Hepatic stellate cell (primary cell): ENCODE data around the gene SLC44A3.

Experiments
- DNase-seq: peaks from one replicate; pipeline ENCODE4 v3.0.0; 2011; ENCODE audit warnings: low spot score

The SLC44A3 gene

DNA sequence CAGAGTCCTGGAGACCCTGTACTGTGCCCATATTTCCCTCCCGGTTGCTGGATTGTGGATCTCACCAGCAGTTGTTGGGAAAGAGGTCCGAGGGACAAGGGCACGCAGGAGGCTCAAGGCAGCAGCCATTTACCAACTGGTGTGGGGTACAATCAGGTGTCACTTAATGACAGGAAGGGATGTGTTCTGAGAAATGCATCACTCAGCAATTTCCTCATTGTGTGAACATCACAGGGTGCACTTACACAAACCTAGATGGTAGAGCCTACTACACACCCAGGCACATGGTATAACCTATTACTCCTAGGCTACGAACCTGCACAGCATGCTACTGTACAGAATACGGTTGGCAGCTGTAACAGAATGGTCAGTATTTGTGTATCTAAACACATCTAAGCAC, 20.7 kb downstream of the SLC44A3 start:
- no peak for DNase-seq

DNA sequence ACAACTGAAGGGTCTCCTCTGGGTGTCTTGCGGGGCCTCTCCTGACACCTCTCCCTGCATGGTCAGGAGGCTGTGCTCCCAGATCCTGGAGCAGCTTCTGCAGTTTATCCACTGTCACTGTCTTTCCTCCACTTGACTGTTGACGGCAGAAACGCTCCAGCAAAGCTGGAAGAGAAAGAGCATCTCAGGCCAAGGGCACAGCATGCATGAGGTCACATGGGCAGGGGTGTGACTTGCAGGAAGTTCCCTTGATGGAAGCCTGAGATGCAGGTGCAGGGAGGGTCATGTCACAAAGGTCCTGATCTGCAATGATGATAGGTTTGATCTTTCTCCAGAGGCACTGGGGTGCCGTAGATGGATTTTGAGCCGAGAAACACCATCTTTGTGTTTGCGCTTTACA, 23.3 kb downstream of the SLC44A3 start:
- DNase-seq: no peak

- no peak for DNase-seq
These were observed 23.7 kb downstream of the SLC44A3 start for GRCh38 chr1:94843846-94844245.

DNA sequence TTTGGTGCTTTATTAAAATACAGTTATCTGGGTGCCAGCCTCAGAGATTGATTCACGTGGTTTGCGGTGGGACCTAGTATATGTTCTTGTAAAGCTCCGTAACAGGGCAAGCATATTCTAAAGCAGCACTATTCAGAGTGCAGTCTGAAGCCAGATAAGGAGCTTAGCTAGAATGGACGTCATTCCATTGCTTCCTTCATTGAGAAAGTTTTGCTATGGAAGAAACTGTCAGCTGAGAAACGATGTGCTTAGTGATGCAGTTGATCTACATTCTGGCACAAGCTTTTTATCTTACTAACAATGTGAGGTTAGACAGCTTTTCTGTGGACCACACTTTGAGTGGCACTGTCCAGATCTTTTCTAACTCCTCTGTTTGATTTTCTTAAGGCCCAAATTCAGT, 26.2 kb downstream of the SLC44A3 start:
- no peak for DNase-seq

DNA sequence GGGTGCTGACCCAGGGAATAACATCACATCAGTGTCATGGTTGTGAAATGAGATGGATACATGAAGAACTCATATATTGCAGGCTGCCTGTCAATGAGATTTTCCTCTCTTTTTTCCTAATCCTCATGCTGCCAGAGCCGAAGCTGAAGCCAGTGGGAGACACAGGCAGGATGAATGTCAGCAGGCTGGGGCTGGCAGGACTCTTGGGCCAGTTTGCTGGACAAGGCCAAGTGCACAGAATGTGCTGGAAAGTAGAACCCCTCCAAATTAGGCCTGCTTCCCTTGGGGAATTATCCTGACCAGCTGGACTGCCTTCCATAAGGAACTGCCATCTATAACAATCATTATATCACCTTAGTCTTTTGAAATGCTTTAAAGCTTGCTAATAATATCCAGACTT, 31.4 kb downstream of the SLC44A3 start:
- no peak for DNase-seq

GRCh38 chr1:94852788-94853187, 32.6 kb downstream of the SLC44A3 start:
- no peak for DNase-seq

DNA sequence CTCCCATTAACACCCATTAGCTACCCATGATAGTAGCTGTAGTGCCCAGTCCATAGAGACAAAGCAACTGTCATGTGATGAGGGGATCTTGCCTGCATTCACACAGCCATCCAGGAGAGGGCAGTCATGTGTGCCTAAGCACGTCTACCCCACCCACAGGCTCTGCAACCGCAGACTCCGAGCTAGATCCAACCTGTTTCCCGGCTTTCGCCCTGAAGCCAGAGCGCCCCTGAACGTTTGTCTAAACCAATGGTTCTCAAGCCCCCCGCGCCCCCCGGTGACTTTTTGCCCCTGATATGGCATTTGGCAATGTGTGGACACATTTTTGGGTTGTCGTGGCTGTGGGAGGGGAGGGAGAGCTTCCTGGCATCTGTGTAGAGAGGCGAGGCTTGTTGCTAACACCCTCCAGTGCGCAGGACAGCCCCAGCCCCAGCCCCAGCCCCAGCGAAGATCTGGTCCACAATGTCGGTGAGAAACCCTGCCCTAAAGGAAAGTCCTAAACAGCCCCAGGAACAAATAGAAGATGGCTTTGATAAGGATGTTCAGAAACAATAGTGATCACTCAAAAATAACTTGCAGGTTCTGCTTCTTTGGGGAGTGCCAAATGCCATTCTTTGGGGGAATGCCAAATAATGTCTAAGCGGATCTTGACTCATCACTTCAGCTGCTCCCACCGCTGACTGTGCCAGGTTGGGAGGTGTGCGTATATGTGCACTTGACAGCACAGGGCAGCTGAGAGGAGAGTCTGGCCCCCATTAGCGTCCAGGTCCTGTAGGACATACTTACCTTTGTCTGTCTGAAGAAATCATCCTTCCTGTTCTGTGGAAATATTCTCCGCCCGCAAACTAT, 34.5 kb downstream of the SLC44A3 start:
- peak; percentile 89 for DNase-seq

GRCh38 chr1:94855307-94855700, 35.1 kb downstream of the SLC44A3 start:
- DNase-seq: no peak

- DNase-seq: no peak
These were observed 35.8 kb downstream of the SLC44A3 start for GRCh38 chr1:94856004-94856403.

GRCh38 chr1:94856868-94857267, 36.7 kb downstream of the SLC44A3 start:
- no peak for DNase-seq

DNA sequence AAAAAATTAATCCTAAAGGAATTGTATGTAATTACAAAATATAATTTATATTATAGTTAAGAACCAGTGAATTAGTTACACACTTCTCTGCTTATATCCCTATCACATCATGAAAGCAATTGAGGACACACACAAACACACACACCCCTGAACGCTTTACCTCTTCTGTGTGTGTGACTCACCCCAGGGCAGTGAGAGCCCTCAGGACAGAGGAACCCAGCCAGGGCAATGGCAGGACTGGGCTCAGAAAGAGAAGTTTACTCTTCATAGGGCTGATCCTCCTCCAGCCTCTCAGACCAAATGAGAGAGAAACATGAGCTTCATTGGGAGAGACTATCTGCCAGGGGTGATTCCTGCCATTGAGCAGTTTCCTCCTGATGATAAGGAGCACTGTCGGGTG, 38.1 kb downstream of the SLC44A3 start:
- DNase-seq: no peak

DNA sequence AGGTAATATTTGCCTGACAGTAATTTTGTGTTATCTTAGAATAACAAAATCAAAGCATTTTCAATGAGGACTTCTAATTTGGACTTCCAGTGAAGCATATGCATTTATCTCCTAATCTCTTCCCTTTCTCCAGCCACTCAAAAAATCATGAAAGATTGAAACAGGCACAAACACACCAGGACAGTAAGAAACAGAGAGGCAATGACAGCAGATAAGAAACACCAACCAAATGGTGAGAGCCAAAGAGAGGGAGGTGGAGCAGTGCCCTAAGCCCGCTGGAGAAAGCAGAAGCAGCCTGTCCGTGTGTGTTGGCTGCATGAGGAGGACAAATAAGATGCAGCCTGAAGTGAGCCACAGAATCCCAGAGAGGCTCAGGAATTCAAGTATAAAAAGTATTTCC, 39.0 kb downstream of the SLC44A3 start:
- no peak for DNase-seq

DNA sequence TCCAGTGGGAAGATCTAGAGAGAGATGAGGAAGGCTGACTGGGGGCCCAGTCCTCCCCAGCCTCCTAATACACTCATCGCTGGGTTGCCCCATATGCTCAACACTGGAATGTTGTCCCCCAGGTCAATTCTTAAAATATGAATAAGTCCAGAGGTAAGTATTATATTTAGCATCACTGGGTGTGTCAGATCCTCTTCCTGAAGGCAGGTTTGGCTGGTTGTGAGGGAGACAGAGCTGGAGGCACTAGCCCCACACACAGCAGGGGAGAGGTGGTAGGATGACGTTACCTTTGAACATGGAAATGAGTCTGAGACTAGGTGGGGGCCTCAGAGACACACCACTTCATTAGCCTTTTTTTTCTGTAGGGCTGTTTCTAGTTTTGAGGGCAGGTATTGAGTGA, 42.6 kb downstream of the SLC44A3 start:
- DNase-seq: no peak

GRCh38 chr1:94863297-94863911, 43.2 kb downstream of the SLC44A3 start:
- no peak for DNase-seq

- peak; percentile 58 for DNase-seq
These were observed 43.8 kb downstream of the SLC44A3 start for GRCh38 chr1:94863919-94864318.

DNA sequence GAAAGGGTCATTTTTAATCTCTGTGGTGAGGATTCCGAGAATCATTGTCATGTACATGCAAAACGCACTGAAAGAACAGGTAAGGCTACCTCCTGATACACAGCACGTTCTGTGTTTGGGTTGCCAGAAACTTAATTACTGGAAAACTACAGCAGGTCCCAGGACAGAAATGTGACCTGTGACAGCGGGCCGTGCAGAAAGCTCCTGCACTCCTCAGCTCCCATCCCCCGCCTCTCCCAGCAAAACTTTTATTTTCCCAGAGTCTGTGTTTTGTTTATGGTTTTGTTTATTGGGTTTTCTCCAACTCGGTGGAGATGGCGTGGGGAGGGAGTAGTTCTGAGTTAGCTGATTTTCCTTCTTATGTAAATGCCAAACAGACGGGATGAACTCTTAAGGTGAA, 44.7 kb downstream of the SLC44A3 start:
- no peak for DNase-seq

DNA sequence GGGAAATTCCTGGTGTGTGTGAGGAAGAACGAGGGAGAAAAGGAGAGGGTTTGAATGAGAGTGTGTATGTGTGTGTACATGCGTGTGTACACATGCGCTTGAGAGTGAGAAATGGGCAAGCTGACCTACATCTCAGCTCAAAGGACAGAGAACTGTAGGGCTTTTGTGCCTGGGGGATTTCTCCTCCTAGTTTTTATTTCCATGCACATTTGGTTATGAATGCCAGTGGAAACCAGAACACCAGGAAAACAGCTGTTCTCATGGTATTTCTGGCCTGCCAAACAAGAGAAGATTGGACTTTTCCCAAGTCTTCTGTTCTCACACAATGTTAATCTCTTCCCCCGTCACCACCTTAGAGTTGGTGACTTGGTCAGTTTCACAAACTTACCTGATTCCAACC, 45.2 kb downstream of the SLC44A3 start:
- no peak for DNase-seq

DNA sequence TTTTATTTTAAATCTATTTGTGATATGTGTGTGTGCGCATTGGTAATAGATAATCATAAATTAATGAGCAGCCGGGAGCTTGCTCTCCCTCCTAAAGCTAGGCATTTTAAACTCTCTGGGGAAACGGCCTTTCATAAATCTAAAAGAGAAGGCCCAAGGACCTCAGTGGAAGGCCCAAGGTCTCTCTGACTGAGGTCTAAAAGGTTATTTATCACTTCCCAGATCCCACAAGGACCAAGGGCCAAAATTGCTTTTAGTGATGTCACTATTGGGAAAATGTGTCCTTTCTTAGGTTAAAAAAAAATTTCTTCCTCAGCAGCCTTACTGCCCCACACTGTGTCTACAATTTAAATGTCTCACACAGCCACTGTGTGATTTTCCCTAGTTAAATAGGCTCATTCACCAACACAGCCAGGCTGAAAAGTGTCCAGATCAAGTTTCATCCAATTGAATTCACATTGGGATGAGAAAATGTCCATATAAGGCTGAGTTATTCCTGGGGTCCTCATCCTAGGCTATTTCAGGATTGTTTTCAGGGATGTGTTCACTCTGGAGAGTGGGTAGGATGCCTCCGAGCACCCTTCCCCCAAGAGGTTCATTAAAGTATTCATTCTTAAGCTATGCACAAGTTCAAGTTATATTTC, 46.1 kb downstream of the SLC44A3 start:
- DNase-seq: no peak

GRCh38 chr1:94871031-94871430, 50.9 kb downstream of the SLC44A3 start:
- DNase-seq: no peak

- DNase-seq: no peak
These were observed 52.8 kb downstream of the SLC44A3 start for GRCh38 chr1:94872771-94873495.

GRCh38 chr1:94873520-94874351, 53.6 kb downstream of the SLC44A3 start:
- DNase-seq: no peak

- DNase-seq: no peak
These were observed 54.3 kb downstream of the SLC44A3 start for GRCh38 chr1:94874423-94874822.
